Ishikawa (cell line): ENCODE data around the gene EFHC2.

Source experiments
- CEBPB ChIP-seq: IDR thresholded peaks from 2 replicates; pipeline ENCODE4 v1.6.1; 2012
- CREB1 ChIP-seq: IDR thresholded peaks from 2 replicates; pipeline ENCODE4 v1.6.1; 2012; ENCODE audit warnings: low read depth
- EGR1 ChIP-seq: IDR thresholded peaks from 2 replicates; pipeline ENCODE4 v1.6.1; 2012
- EP300 ChIP-seq: IDR thresholded peaks from 2 replicates; pipeline ENCODE4 v1.6.1; 2012; ENCODE audit warnings: borderline replicate concordance
- FOXM1 ChIP-seq: IDR thresholded peaks from 2 replicates; pipeline ENCODE4 v1.6.1; 2012; ENCODE audit warnings: low read depth, borderline replicate concordance
- NFIC ChIP-seq: IDR thresholded peaks from 2 replicates; pipeline ENCODE4 v1.6.1; 2012
- RAD21 ChIP-seq: IDR thresholded peaks from 2 replicates; pipeline ENCODE4 v1.6.1; 2012; ENCODE audit warnings: low read depth
- TAF1 ChIP-seq: IDR thresholded peaks from 2 replicates; pipeline ENCODE4 v1.6.1; 2012; ENCODE audit warnings: low read depth, mild to moderate bottlenecking
- TCF12 ChIP-seq: IDR thresholded peaks from 2 replicates; pipeline ENCODE4 v1.6.1; 2012; ENCODE audit warnings: low read depth
- TEAD4 ChIP-seq: IDR thresholded peaks from 2 replicates; pipeline ENCODE4 v1.6.1; 2012
- YY1 ChIP-seq: IDR thresholded peaks from 2 replicates; pipeline ENCODE4 v1.6.1; 2012; ENCODE audit warnings: low read depth
- ZBTB7A ChIP-seq: IDR thresholded peaks from 2 replicates; pipeline ENCODE4 v1.6.1; 2012; ENCODE audit warnings: low read depth
- TF ChIP-seq, protein P1 (sequence below): IDR thresholded peaks from 2 replicates; pipeline ENCODE4 v1.6.1; 2012
- TF ChIP-seq, protein P2 (sequence below): IDR thresholded peaks from 2 replicates; pipeline ENCODE4 v1.6.1; 2012; ENCODE audit warnings: low read depth, mild to moderate bottlenecking
- TF ChIP-seq, protein P3 (sequence below): IDR thresholded peaks from 2 replicates; pipeline ENCODE4 v1.6.1; 2012

The EFHC2 gene

DNA sequence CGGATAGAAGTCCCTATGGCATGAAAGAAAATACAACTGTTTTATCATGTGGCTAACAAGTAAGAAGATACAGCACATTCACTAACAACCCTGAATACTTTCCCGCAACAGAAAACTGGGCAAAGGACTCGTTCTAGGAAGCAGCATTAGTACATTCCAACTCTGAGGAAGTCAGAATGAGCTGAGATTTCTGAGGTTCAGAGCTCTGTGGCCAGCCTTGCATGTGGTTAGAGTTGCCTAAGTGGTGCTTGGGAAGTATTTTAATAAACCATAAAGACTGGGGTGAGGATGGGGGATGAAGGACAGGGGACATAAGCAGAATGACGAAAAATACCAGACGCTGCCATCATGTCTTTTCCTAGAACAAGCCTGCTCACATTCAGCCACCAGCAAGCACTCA lies 82.2 kb downstream of the EFHC2 start:
- TF ChIP-seq NFIC (no peak), CREB1 (no peak), EGR1 (no peak), TCF12 (no peak), TEAD4 (no peak), YY1 (no peak), TAF1 (no peak), CEBPB (no peak), ZBTB7A (no peak), FOXM1 (no peak), EP300 (no peak), RAD21 (no peak)
- TF ChIP-seq, protein P1, sequence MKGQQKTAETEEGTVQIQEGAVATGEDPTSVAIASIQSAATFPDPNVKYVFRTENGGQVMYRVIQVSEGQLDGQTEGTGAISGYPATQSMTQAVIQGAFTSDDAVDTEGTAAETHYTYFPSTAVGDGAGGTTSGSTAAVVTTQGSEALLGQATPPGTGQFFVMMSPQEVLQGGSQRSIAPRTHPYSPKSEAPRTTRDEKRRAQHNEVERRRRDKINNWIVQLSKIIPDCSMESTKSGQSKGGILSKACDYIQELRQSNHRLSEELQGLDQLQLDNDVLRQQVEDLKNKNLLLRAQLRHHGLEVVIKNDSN: no peak
- TF ChIP-seq, protein P2, sequence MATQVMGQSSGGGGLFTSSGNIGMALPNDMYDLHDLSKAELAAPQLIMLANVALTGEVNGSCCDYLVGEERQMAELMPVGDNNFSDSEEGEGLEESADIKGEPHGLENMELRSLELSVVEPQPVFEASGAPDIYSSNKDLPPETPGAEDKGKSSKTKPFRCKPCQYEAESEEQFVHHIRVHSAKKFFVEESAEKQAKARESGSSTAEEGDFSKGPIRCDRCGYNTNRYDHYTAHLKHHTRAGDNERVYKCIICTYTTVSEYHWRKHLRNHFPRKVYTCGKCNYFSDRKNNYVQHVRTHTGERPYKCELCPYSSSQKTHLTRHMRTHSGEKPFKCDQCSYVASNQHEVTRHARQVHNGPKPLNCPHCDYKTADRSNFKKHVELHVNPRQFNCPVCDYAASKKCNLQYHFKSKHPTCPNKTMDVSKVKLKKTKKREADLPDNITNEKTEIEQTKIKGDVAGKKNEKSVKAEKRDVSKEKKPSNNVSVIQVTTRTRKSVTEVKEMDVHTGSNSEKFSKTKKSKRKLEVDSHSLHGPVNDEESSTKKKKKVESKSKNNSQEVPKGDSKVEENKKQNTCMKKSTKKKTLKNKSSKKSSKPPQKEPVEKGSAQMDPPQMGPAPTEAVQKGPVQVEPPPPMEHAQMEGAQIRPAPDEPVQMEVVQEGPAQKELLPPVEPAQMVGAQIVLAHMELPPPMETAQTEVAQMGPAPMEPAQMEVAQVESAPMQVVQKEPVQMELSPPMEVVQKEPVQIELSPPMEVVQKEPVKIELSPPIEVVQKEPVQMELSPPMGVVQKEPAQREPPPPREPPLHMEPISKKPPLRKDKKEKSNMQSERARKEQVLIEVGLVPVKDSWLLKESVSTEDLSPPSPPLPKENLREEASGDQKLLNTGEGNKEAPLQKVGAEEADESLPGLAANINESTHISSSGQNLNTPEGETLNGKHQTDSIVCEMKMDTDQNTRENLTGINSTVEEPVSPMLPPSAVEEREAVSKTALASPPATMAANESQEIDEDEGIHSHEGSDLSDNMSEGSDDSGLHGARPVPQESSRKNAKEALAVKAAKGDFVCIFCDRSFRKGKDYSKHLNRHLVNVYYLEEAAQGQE: no peak
- TF ChIP-seq, protein P3, sequence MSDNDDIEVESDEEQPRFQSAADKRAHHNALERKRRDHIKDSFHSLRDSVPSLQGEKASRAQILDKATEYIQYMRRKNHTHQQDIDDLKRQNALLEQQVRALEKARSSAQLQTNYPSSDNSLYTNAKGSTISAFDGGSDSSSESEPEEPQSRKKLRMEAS: no peak

DNA sequence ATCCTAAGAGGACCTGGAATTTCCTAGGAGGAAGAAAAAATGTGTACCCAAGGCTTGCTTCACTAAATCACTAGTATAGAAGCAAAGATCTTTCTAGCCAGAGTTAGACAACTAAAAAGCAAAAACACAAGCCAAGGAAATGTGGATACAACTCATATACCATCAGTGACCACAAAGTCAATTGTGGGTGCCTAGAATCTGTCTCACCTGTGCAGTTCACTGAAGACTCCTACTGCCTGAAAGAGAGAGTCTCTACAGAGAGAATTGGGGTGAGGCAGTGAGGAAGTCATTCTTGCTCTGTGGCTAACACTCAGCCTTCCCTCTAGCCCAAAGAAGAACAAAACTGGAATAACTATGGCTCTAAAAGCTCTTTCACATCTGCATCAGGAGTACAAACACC lies 82.9 kb downstream of the EFHC2 start:
- no peak for TF ChIP-seq TCF12
- no peak for TF ChIP-seq EGR1
- no peak for TF ChIP-seq TEAD4
- TF ChIP-seq CEBPB: no peak
- TF ChIP-seq EP300: no peak

DNA sequence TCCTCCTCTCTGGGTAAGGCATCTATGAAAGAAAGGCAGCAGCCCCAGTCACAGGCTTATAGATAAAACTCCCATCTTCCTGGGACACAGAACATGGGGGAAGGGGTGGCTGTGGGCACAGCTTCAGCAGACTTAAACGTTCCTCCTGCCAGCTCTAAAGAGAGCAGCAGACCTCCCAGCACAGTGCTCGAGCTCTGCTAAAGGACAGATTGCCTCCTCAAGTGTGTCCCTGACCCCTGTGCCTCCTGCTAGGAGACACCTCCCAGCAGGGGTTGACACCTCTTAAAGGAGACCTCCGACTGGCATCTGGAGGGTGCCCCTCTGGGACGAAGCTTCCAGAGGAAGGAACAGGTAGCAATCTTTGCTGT lies 89.9 kb downstream of the EFHC2 start:
- TF ChIP-seq YY1: no peak
- TF ChIP-seq, protein P1: no peak
- no peak for TF ChIP-seq RAD21
- TF ChIP-seq ZBTB7A: no peak
- no peak for TF ChIP-seq EP300
- TF ChIP-seq CEBPB: no peak
- no peak for TF ChIP-seq CREB1
- TF ChIP-seq, protein P2: no peak
- TF ChIP-seq TEAD4: no peak
- TF ChIP-seq EGR1: no peak
- no peak for TF ChIP-seq NFIC
- no peak for TF ChIP-seq TCF12

DNA sequence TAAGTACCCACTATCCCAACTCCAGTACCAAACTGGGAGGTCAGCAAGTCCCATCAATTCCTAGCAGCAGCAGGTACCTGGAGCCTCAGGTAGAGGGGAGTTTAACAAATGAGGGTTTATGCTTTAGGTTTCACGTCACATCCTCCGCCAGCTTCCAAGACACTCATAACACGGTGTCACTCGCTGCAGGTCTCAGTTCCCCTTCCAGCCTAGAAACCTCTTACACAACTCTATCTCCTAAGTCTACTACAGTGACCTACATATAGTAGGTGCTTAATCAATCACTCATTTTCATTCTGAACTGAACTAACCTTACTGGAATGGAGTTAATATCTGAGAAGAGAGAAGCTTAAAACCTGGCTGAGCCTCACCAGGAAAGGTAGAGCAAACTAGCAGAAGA lies 96.0 kb downstream of the EFHC2 start:
- no peak for TF ChIP-seq NFIC
- TF ChIP-seq, protein P1: no peak
- no peak for TF ChIP-seq EP300
- TF ChIP-seq TAF1: no peak
- TF ChIP-seq YY1: no peak
- TF ChIP-seq, protein P2: no peak
- no peak for TF ChIP-seq RAD21
- no peak for TF ChIP-seq FOXM1
- TF ChIP-seq TCF12: no peak
- no peak for TF ChIP-seq TEAD4

DNA sequence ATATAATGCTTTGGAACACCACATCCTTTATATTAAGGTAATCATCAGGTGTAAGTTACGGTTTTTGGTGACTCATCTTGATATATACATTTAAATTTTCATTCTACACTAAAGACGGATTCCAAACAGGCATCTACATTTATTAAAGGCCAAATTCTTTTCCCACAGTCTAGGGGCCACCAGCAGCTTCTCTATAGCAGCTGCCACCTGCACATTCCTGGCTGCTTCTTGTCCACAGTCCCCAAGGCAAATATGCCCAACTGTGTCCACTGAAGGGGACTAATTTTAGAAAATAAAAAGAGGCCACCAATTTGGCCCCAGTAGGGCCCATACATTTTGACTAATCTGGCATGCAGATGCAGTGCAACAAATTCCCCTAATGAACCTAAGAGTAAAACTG lies 96.6 kb downstream of the EFHC2 start:
- TF ChIP-seq, protein P2: no peak
- TF ChIP-seq CREB1 (no peak), FOXM1 (no peak), ZBTB7A (no peak), TCF12 (no peak), CEBPB (no peak)
- TF ChIP-seq, protein P3: no peak
- TF ChIP-seq, protein P1: no peak
